Measurements from ENCODE around the gene ERCC8. TPM values are rescaled to one million over a fixed set of nuclear protein-coding genes. Genes with fewer than 3 reads are reported as not detected.

ERCC8 gene
- total RNA-seq, 2 experiments from 2014 or later = 7.8 to 9.1 TPM

GRCh38 chr5:60829490-60830266, 115.2 kb downstream of the ERCC8 start:
- Mint-ChIP-seq H3K4me1 (ENCODE audit: low read depth) (peaks cover 7% of the 10 kb centered on the region), H3K27ac (peak overlapping the region; percentile 44), H3K36me3 (ENCODE audit: low read depth) (no peaks in the 10 kb centered on the region), H3K27me3 (ENCODE audit: low read depth) (peaks cover 4% of the 10 kb centered on the region), H3K9me3 (no peaks in the 10 kb centered on the region), H3K4me3 (no peak overlapping the region)
- DNase-seq = no peak
- intact Hi-C loops (cut with micrococcal nuclease) = no loop called here
- CTCF ChIA-PET = no interaction called here

- peaks cover 4% of the 10 kb centered on the region for H3K27me3 Mint-ChIP-seq (ENCODE audit: low read depth)
- intact Hi-C loops (cut with micrococcal nuclease) = no loop called here
- DNase-seq = no peak
- no peak overlapping the region for H3K27ac Mint-ChIP-seq
- H3K4me1 Mint-ChIP-seq (ENCODE audit: low read depth) = peaks cover 7% of the 10 kb centered on the region
- H3K9me3 Mint-ChIP-seq = no peaks in the 10 kb centered on the region
- CTCF ChIA-PET = no interaction called here
- H3K36me3 Mint-ChIP-seq (ENCODE audit: low read depth) = no peaks in the 10 kb centered on the region
- H3K4me3 Mint-ChIP-seq = no peak overlapping the region
Measured at GRCh38 chr5:60827201-60827600, 117.7 kb downstream of the ERCC8 start.

- intact Hi-C loops (cut with micrococcal nuclease) = no loop called here
- H3K27me3 Mint-ChIP-seq (ENCODE audit: low read depth) = peaks cover 4% of the 10 kb centered on the region
- no peaks in the 10 kb centered on the region for H3K9me3 Mint-ChIP-seq
- H3K36me3 Mint-ChIP-seq (ENCODE audit: low read depth) = no peaks in the 10 kb centered on the region
- CTCF ChIA-PET = no interaction called here
- H3K4me1 Mint-ChIP-seq (ENCODE audit: low read depth) = peaks cover 7% of the 10 kb centered on the region
- DNase-seq = no peak
- H3K27ac Mint-ChIP-seq = no peak overlapping the region
- H3K4me3 Mint-ChIP-seq = no peak overlapping the region
Measured at GRCh38 chr5:60826653-60827052, 118.2 kb downstream of the ERCC8 start.

Other genes starting within 250 kb of the ERCC8 start
- 10 to 100 TPM; 35.0 to 35.8 TPM for gene DEPDC1B, start 244.9 kb downstream of the ERCC8 start, total RNA-seq
- gene ELOVL7, start 100.8 kb downstream of the ERCC8 start, total RNA-seq = under 1 TPM; 0.30 to 0.31 TPM
- 10 to 100 TPM; 35.6 to 38.5 TPM for gene NDUFAF2, start 135 bp upstream of the ERCC8 start, total RNA-seq
- gene SMIM15, start 217.4 kb upstream of the ERCC8 start, total RNA-seq = 10 to 100 TPM; 45.8 to 48.1 TPM

Data from activated naive CD4-positive, alpha-beta T cell treated with anti-CD3 and anti-CD28 coated beads for 36 hours (primary cell).